T1000 (cell line): ENCODE measurements around the gene OTOG.

Experiments
- DNase-seq: peaks from one replicate; lab custom pipeline; 2025; ENCODE audit warnings: mixed read lengths; lab: John Stamatoyannopoulos, UW

OTOG gene

DNA sequence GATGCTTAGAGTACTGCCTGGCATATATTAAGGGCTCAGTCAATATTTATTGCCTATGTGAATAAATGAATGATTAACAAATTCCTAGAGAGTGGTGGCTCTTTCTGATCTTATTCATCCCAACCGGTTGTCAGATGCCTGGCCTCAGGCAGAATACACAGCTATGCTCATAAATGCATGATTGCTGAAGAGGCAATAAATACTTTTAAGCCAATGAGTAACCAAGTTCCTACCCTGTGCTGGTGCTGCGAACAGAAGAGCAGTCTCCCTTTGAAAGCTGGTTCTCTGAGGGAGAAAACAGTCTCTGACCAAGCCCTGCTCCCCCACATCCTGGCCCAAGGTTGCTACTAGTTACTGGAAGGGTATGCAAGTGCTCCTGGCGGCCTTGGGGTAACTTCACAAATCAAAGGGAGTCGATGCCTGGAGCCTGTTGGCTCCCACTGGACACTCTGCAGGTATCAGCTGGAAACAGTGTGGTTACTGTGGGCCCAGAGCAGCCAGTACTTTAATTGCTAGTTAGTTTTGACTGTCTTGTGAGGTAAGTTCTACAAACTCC, 5.7 kb upstream of the OTOG start:
- no peak for DNase-seq

DNA sequence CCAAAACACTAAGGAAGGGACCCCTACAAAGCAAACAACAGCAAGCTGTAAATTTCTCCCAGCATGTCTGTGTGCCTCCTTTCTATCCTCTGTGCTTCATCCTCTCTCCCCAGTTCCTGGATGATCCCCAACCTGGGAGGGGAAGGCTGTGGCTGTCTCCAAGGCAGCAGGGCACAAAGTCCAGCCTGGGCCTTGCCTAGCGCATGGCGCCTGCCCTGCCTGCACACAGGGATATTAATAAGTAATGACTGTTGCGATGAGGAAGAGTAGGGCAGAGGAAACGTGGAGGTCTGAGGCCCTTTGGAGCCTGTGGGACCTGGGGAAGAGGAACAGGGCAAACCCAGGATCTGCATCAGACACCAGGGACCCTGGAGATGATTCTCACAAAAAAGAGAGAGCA, 4.8 kb upstream of the OTOG start:
- DNase-seq: no peak

DNA sequence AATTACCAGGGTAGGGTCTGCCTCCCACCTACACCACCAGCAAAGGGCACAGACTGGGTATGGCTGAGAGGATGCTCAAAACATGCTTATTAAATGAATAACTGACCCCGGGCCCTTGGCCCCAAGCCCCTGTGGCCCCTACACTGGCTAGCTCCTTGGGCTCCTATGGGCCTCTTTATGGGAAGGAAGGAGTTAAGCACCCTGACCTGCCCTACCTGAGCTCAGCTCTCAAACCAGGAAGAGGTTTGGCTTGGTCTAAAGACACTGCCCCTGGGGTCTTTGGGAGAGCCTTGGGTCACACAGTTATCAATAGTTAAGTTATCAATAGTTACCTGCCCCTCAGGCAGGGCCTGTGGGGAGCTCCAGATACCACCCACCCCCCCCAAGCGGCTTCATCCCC, 4.0 kb upstream of the OTOG start:
- no peak for DNase-seq

DNA sequence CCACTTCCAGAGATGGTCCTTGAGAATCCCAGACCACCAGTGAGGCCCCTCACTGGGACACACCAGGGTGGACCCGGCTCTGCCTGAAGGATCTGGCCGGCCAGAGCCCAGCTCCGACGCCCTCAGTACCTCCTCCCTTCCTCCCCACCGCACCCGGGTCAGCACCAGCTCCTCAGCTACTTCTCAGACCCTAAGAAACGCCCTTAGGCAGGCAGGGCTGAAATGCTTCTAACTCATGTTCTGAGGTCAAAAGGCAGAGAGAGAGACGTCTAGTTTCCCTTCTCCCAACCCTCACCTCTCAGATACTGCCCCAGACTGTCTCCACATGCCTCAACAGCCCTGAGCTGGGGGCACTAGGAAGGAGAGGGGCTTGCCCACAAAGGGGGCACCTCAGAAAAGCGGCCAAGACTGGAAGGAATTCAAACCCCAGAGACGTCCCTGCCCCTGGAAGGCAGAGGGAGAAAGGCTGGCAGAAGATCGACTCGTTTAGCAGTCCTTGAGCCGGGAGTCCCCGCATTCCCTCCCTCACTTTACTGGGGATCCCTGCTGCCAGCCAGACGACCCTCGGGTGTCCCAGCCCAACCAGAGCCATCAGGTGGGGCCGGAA, 3.4 kb upstream of the OTOG start:
- no peak for DNase-seq

DNA sequence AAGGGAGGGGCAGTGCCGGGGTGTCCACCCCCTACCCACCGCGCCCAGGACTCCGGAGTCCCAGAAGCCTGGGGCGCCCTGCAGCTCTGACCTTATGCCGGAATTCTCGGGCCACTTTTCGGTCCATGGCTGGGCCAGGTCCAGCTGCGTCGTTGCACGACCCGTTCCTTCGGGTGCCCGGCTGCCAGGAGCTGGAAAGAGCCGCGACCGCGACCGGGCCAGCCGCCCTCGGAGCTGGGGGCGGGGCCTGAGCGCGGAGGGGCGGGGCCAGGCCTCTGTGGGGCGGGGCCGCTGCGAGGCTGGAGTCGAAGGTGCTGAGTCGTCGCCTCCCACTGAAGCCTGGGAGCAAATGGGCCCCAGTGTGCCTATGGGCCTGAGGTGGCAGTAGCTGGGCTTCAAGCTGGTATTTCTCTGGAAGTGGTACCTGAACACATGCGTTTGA, 2.9 kb upstream of the OTOG start, which contains the start of gene USH1C:
TSS of gene USH1C (minus strand) at position 236 of the 442 bp plus-strand sequence. CDS start at position 127, 109 bp downstream.
- no peak for DNase-seq

DNA sequence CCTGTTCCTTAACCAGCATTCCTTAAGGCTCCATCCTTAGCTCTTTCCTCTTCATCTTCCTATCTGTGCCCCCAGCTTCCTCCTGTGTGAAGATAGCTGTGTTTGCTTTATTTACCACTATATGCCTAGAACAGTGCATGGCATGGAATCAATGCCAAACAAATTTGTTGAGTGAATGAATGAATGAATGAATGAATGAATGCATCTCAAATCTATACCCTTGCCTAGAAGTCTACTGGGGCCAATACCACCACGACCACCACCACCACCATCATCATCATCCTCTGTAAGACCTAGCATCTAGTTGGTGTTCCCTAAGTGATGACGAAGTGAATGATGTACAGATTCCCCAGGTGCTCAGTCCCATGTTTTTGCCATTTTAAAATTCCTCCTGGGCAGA, 819 bp upstream of the OTOG start:
- DNase-seq: no peak

DNA sequence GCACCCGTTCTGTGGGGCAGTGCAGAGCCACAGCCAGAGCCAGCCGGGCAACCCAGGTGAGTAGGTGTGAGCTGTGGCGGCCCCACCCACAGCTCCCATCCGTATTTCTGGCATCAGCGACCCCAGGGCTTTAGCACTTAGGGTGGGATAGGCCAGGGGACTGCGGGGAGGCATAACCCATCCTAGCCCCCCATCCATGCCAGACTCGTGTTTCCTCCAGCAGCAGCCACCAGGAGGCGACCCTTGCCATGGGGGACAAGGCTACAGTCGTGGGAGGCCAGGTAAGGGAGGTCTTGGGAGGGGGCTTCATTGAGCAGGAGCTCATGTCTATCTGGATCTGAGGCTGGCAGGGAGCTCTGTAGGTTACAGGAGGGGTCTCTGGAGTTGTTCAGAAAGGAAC, 873 bp downstream of the OTOG start:
- no peak for DNase-seq

DNA sequence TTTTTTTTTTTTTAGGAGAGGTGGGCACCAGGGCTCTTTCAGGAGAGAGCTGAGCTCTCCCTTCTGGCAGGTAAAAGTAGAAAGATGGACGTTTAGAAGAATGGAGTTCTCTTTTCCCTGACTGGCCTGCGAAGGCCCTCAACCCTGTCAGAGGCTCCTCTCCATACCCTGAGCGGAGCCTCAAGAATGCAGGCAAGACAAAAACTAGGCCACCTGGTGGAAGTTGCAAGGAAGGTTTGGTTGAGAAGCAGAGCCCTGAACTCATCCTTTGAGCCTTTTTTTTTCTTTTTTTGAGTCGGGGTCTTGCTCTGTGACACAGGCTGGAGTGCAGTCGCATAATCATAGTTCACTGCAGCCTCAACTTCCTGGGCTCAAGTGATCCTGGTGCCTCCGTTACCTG, 1.4 kb downstream of the OTOG start:
- no peak for DNase-seq

DNA sequence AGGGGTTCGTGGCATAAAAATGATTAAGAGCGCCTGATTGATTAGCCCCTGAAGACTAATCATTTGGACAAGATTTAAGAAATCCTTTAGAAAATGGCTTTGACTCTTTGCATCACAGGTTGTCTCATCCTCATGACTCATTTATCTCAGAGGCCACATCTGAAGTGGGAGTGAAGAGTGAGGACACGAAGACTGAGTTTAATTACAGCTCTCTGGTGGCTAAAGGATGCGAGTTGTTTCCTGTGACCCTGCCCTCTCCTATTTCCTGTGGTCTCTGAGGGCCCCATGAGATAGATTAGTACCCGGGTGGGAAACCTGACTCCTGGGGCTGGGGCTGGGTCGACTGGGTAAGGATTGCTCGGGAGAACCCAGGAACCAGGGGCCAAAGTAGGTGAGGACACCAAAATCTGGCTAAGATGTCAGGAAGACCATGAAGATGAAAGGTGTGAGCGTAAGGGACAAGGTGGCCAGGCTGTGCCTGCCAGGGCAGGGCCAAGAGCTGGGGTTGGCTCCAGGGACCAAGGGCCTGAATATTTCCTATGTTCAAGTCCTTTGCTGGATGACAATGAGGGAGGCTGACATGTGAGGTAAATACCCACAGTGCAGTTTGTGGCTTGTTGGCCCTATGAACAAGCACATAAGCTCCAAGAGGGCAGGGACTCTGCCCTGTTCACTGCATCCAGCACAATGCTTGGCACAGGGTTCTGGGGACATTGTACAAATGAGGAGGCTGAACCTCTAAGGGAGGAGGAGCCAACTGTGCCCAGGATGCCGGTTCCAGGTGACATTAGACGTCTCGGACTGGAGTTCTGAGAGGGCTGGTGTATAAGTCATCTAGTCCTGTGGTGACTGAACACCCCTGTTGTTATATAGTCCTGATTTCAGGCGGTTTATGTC, 3.6 kb downstream of the OTOG start:
- no peak for DNase-seq

DNA sequence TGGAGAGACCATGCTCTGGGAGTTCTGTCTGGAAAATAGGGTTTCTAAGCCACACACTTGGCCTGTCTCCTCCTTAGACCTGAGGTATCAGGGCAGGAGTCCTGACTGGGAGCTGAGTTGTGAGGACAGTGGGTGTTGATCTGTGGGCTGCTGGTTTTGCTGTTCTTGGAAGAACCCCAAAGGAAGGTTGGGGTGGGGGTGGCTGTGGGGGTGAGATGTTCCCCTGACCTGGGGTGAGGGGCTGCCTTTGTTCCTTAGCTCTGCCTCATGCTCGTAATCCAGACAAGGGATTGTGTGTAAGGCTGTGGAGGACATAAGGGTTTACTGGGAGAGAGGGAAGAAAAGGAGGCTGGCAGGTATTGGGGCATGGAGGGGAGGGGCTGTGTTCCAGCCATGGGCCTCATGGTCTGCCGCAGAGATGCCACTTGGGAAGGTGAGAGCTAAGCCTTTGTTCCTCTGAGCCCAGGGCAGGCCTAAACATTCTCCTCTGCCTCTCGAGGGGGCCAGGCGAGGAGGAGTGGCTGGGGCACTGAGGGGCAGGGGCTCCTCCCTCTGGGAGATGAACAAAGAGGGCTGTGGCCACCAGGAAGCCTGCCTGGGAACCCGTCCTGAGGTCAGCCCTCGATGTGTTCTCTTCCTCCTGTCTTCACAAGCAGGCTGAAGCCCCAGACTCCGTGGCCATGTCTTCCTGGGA, 4.4 kb downstream of the OTOG start:
- DNase-seq: no peak

DNA sequence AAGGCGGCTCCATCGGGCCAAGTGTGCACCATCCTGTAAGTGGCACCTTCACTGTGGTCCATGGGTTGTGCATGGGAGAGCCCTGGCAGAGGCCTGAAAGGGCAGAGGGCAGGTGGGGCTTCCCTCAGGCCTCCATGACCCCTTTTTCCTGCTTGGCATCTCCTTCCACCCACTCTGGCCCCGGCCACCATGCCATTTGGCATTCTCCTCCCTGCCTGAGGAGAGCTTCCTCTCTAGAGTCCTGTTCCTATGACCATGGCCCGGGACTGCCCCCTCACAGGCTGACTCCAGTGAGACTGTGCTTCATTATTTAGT, 4.9 kb downstream of the OTOG start:
- no peak for DNase-seq

DNA sequence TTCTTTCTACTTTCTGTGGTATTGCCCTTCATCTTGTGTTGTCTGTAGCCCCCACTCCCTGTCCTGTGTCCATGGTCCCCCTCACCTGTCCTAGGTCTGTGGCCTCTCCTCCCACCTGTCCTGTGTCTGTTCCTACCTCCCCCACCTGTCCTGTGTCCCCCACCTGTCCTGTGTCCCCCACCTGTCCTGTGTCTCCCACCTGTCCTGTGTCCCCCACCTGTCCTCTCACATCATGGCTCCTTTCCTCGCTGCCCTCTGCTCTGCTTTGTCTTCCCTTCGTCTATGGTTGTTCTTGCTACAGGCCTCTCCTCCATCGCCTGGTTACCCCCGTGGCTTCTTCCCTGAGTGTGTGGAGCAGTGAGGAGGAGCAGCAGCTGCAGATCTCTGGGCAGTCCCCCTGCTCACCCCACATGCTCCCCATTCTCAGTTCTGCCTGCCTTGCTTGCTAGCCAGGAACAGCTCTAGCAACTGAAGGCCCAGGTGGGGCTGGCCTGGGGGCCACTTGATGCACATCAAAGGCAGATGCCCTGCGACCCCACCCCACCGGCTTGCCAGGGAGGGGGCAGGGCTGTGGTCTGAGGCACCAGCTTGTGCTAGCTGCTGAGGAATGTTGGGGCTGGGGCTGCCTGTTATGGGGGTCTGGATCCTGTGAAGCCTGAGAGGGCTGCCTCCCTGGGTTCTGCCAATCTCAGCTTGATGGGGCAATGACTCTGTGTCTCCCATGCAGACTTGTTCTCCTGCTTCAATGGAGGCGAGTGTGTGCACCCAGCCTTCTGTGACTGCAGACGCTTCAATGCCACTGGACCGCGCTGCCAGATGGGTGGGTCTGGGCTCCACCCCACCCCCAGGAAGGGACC, 5.6 kb downstream of the OTOG start:
- no peak for DNase-seq

DNA sequence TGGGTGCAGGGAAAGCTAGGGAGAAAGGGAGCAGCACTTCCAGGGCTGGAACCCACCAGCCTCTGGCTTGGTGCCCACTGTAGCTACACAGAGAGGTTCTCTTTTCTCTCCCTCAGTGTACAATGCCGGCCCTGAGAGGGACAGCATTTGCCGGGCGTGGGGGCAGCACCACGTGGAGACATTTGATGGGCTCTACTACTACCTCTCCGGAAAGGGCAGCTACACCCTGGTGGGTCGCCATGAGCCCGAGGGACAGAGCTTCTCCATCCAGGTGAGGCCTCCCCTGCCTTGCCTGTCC, 6.1 kb downstream of the OTOG start:
- no peak for DNase-seq

DNA sequence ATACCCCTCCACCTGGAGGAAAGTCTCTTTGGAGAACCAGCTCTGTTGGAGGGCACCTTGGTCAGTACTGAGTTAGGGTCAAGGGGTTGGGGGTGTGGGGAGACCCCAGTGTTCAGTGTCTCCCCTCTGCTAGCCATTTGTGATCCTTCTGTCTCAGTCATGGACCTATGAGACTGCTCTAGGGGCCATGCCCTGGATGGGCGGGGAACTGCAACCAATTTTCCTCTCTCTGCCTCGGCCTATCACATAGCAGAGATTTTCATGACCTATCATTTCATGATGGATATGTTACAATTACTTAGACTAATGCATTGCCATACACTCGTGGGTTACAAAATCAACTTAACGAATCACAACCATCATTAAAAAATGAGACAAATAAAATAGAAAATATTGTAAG, 7.4 kb downstream of the OTOG start:
- DNase-seq: no peak

DNA sequence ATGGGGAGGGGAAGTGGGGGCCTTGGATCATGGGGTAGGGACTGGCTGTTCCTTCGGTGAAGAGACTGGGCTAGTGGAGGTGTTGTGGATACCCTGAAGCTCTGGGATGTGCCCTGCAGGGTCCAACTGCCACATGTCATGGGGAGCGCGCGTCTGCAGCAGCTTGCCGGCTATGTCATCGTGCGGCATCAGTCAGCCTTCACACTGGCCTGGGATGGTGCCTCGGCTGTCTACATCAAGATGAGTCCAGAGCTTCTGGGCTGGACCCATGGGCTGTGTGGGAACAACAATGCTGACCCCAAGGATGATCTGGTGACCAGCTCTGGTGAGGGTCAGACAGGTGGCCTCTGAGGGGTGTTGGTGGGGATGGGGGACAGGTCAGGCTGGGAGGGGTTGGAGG, 9.9 kb downstream of the OTOG start:
- DNase-seq: no peak

DNA sequence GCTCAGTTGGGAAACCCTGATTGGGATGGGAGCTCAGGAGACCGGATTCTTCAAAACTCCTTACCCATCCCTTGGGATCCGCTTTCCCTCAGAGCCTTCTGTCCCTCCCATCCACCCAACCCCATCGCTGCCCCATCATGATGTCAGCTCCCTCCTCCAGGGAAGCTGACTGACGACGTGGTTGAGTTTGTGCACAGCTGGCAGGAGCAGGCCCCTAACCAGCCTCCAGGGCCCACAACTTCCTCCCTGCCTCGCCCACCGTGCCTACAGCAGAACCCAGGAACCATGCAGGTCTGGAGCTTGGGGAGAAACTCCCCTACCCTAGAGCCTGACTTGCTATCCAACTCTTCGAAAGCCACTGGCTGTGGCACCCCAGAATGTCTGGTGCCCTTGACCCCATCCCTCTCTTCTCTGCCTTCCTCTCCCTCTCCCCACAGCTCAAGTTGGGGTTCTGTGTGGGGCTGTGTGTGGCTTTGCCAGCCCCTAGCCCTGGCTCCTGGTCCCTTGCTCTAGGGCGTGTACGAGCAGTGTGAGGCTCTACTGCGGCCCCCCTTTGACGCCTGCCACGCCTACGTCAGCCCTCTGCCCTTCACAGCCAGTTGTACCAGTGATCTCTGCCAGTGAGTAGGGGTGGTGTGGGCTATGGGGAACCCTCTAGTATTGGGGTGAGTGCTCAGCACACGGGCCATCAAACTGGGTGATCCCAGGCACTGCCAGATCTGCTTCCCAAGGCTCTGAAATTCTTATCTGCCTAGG, 11.1 kb downstream of the OTOG start:
- DNase-seq: no peak

DNA sequence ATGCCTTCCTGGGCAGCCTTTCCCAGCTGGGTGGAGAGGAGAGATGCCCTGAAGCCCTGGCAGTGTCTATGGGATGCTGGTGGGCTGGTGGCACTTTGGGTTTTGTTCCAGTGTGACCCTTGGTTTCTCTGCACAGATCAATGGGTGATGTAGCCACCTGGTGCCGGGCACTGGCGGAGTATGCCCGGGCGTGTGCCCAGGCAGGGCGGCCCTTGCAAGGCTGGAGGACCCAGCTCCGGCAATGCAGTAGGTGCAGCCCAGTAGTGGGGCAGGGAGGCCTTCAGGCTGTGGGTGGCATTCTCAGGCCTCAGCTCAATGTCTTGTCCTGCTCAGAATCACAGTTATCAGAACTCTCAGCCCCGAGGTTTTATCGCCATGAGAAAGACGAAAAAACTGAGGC, 11.9 kb downstream of the OTOG start:
- DNase-seq: no peak

DNA sequence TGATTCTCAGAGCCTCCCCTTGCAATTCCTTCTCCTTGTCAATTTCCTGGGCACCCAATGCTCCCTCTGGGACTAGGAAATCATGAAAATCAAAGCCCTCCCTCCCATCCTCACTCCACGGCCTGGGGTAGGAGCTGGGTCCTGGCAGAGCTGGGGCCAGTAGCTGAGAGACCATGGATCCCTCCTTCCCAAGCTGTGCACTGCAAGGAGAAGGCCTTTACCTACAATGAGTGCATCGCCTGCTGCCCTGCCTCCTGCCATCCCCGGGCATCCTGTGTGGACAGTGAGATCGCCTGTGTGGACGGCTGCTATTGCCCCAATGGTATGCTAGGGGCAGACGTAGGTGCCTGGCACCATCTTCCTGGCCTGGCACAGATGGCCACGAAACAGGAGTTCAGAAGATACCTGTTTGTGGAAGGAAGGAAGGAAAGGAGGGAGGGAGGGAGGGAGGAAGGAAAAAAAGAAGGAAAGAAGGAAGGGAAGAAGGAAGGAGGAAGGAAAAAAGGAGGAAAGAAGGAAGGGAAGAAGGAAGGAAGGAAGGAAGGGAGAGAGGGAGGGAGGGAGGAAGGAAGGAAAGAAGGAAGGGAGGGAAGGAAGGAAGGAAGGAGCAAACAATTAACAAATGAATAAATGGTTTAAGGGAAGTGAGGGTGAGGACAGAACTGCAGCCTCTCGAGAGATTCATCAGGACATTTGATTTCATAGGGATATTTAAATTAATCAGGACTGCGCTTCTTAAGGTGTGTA, 12.5 kb downstream of the OTOG start:
- DNase-seq: no peak

DNA sequence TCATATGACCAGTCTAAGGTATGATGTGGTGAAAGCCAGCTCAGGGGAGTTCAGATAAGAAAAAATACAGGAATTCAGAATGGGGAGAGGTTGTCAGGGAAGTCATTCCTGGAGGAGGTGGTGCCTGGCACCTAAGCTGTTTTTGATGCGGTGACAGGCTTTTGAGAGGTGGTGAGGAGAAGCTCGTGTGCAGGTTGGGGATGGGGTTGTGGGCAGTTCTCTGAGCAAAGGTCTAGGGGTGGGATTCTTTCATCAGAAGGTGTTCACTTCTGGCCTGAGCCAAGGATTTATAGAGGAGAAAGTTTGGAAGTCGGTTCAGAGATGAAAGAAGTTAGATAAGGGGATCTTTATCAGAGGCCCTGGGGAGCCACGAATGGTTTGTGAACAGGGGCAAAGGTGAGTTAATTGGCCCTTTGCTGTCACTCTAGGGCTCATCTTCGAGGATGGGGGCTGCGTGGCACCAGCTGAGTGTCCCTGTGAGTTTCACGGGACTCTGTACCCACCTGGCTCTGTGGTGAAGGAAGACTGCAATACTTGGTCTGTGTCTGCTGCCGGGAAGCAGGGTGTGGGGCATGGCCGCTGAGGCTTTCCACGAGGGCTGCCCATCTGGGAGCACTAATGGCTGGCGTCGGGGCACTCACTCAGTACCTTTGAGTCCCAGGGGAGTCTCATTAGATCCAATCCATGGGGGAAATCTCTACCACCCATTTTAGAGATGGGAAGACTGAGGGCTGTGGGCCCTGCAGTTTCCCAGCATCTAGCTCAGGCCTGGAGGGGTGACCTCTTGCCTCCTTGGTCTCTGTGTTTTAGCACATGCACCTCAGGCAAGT, 13.4 kb downstream of the OTOG start:
- no peak for DNase-seq

DNA sequence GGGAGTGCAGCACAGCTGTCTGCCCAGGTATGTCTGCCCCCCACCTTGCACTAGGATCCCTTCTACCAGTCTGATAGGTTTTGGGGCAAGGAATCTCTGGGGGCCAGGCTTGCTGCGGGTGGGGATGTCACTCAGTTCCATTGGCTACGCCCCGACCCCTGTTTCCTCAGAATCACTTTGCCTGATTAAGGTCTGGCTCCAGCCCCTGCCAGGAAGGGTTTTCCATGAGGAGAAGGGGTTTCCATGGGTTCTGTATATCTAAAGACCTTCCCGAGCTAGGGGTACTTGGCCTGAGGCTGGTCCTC, 14.0 kb downstream of the OTOG start:
- DNase-seq: no peak
